GM19043 (cell line): ENCODE data around the gene TMEM215.

ENCODE experiments used
- ATAC-seq: cut with Tn5 transposase; IDR thresholded peaks from one replicate; pipeline ENCODE4 v1.9.1; 2021; ENCODE audit warnings: low read depth; ENCODE audit not compliant: unreplicated experiment

Gene TMEM215

DNA sequence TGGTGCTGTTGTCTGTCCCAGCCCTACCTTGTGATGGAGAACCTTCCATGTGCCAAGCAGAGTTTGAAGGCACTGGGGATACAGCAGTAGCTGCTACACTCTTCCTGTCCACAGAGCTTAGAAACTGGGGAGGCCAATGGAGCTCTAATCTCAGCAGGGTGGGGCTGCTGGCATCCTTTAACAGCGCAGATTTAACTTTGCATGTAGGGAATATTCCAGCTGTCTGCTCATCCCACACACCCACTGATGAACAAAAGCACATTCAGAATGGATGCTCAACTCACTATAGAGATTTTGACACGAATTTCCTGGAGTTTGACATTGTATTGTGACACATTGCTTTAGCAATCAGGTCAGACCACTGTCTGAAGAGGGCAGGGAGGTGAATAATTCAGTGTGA, 49.0 kb downstream of the TMEM215 start:
- ATAC-seq = no peak
